Mucosa of stomach (tissue), 1 donor: ENCODE data around the gene STAG3.
A peak's percentile ranks its signal among the peaks of the same experiment; 100 is the strongest.

Source experiments
- H3K27me3 ChIP-seq: one replicate; pipeline ENCODE4 v1.7.0; 2013; ENCODE audit warnings: mild to moderate bottlenecking, low read length; ENCODE audit not compliant: control insufficient read depth, insufficient read depth
- H3K36me3 ChIP-seq: one replicate; pipeline ENCODE4 v1.7.0; 2013; ENCODE audit warnings: low read length; ENCODE audit not compliant: control insufficient read depth, insufficient read depth
- H3K4me1 ChIP-seq: one replicate; pipeline ENCODE4 v1.7.0; 2013; ENCODE audit warnings: mild to moderate bottlenecking, low read length; ENCODE audit not compliant: control insufficient read depth, insufficient read depth
- H3K4me3 ChIP-seq: one replicate; pipeline ENCODE4 v1.7.0; 2013; ENCODE audit warnings: low read length
- H3K9ac ChIP-seq: one replicate; pipeline ENCODE4 v1.7.0; 2013; ENCODE audit warnings: mild to moderate bottlenecking, low read length, moderate library complexity
- H3K9me3 ChIP-seq: one replicate; pipeline ENCODE4 v1.7.0; 2013; ENCODE audit warnings: mild to moderate bottlenecking, low read length, moderate library complexity; ENCODE audit not compliant: control insufficient read depth
- donor health status: Pancreatic carcinoma.

STAG3 gene

GRCh38 chr7:100158229-100159098 is 19.3 kb upstream of the STAG3 start, which contains the start of gene TRAPPC14:
Gene TRAPPC14, minus strand, starts transcription at chr7:100158723. Its CDS starts 224 bp downstream, at chr7:100158499.
- peaks cover 51% of the 10 kb centered on the region for H3K4me1 ChIP-seq
- peak within 1 kb of the TSS; percentile 56 for H3K4me3 ChIP-seq
- H3K36me3 ChIP-seq = peaks cover 5% of the 10 kb centered on the region
- H3K9ac ChIP-seq = peak within 1 kb of the TSS; percentile 86
- H3K9me3 ChIP-seq = no peaks in the 10 kb centered on the region
- no peaks in the 10 kb centered on the region for H3K27me3 ChIP-seq

- Histone ChIP-seq H3K27me3 (no peaks in the 10 kb centered on the region), H3K36me3 (peaks cover 5% of the 10 kb centered on the region), H3K9ac (peak overlapping the region; percentile 86), H3K4me3 (peak overlapping the region; percentile 56), H3K9me3 (no peaks in the 10 kb centered on the region), H3K4me1 (peaks cover 46% of the 10 kb centered on the region)
Measured at GRCh38 chr7:100159099-100159623, 18.6 kb upstream of the STAG3 start.

GRCh38 chr7:100160067-100160466 is 17.7 kb upstream of the STAG3 start:
- H3K27me3 ChIP-seq = no peaks in the 10 kb centered on the region
- H3K9ac ChIP-seq = no peak overlapping the region
- peaks cover 38% of the 10 kb centered on the region for H3K4me1 ChIP-seq
- no peaks in the 10 kb centered on the region for H3K9me3 ChIP-seq
- peaks cover 5% of the 10 kb centered on the region for H3K36me3 ChIP-seq
- no peak overlapping the region for H3K4me3 ChIP-seq

GRCh38 chr7:100163006-100163531 is 14.6 kb upstream of the STAG3 start:
- Histone ChIP-seq H3K9ac (no peak overlapping the region), H3K36me3 (no peaks in the 10 kb centered on the region), H3K27me3 (peaks cover 12% of the 10 kb centered on the region), H3K4me1 (peaks cover 24% of the 10 kb centered on the region), H3K4me3 (no peak overlapping the region), H3K9me3 (no peaks in the 10 kb centered on the region)

GRCh38 chr7:100163871-100164270 is 13.8 kb upstream of the STAG3 start:
- Histone ChIP-seq H3K4me1 (peaks cover 30% of the 10 kb centered on the region), H3K4me3 (no peak overlapping the region), H3K27me3 (peaks cover 12% of the 10 kb centered on the region), H3K36me3 (no peaks in the 10 kb centered on the region), H3K9ac (no peak overlapping the region), H3K9me3 (no peaks in the 10 kb centered on the region)

GRCh38 chr7:100166317-100166940 is 11.3 kb upstream of the STAG3 start:
- H3K36me3 ChIP-seq = no peaks in the 10 kb centered on the region
- H3K27me3 ChIP-seq = peaks cover 29% of the 10 kb centered on the region
- no peak overlapping the region for H3K4me3 ChIP-seq
- H3K9me3 ChIP-seq = no peaks in the 10 kb centered on the region
- H3K4me1 ChIP-seq = peaks cover 31% of the 10 kb centered on the region
- H3K9ac ChIP-seq = no peak overlapping the region

GRCh38 chr7:100166970-100167911 is 10.5 kb upstream of the STAG3 start:
- H3K9ac ChIP-seq = peak overlapping the region; percentile 44
- H3K36me3 ChIP-seq = no peaks in the 10 kb centered on the region
- peak overlapping the region; percentile 34 for H3K4me3 ChIP-seq
- H3K9me3 ChIP-seq = no peaks in the 10 kb centered on the region
- H3K4me1 ChIP-seq = peaks cover 31% of the 10 kb centered on the region
- H3K27me3 ChIP-seq = peaks cover 35% of the 10 kb centered on the region

GRCh38 chr7:100167912-100168323 is 9.8 kb upstream of the STAG3 start:
- Histone ChIP-seq H3K4me1 (peaks cover 29% of the 10 kb centered on the region), H3K9me3 (no peaks in the 10 kb centered on the region), H3K4me3 (peak overlapping the region; percentile 34), H3K9ac (peak overlapping the region; percentile 44), H3K36me3 (no peaks in the 10 kb centered on the region), H3K27me3 (peaks cover 36% of the 10 kb centered on the region)

- no peak overlapping the region for H3K9ac ChIP-seq
- H3K36me3 ChIP-seq = no peaks in the 10 kb centered on the region
- no peaks in the 10 kb centered on the region for H3K9me3 ChIP-seq
- H3K27me3 ChIP-seq = peaks cover 38% of the 10 kb centered on the region
- peaks cover 22% of the 10 kb centered on the region for H3K4me1 ChIP-seq
- H3K4me3 ChIP-seq = no peak overlapping the region
Measured at GRCh38 chr7:100169147-100169850, 8.4 kb upstream of the STAG3 start.

- Histone ChIP-seq H3K27me3 (peaks cover 41% of the 10 kb centered on the region), H3K9me3 (no peaks in the 10 kb centered on the region), H3K4me3 (no peak overlapping the region), H3K9ac (no peak overlapping the region), H3K4me1 (peaks cover 22% of the 10 kb centered on the region), H3K36me3 (no peaks in the 10 kb centered on the region)
Measured at GRCh38 chr7:100170101-100170897, 7.4 kb upstream of the STAG3 start.
